Testis (tissue), 2 donors: ENCODE results near the gene RAD50.

Experiments used
- POLR2A ChIP-seq: fragments of 450-650 bp; IDR thresholded peaks from one replicate; pipeline ENCODE4 v1.6.1; 2017; ENCODE audit warnings: antibody characterized with exemption, mild to moderate bottlenecking, moderate library complexity
- TF ChIP-seq, protein P1 (sequence below), 3 experiments: fragments of 450-650 bp in 2 of 3; fragments of 200-600 bp in 1 of 3; sonication (generic) in 1 of 3; IDR thresholded peaks; one replicate each; pipeline ENCODE4 v1.5.1; 2016 to 2019; ENCODE audit warnings: antibody characterized with exemption in 3 of 3, mild to moderate bottlenecking in 2 of 3, moderate library complexity in 1 of 3

DNA sequence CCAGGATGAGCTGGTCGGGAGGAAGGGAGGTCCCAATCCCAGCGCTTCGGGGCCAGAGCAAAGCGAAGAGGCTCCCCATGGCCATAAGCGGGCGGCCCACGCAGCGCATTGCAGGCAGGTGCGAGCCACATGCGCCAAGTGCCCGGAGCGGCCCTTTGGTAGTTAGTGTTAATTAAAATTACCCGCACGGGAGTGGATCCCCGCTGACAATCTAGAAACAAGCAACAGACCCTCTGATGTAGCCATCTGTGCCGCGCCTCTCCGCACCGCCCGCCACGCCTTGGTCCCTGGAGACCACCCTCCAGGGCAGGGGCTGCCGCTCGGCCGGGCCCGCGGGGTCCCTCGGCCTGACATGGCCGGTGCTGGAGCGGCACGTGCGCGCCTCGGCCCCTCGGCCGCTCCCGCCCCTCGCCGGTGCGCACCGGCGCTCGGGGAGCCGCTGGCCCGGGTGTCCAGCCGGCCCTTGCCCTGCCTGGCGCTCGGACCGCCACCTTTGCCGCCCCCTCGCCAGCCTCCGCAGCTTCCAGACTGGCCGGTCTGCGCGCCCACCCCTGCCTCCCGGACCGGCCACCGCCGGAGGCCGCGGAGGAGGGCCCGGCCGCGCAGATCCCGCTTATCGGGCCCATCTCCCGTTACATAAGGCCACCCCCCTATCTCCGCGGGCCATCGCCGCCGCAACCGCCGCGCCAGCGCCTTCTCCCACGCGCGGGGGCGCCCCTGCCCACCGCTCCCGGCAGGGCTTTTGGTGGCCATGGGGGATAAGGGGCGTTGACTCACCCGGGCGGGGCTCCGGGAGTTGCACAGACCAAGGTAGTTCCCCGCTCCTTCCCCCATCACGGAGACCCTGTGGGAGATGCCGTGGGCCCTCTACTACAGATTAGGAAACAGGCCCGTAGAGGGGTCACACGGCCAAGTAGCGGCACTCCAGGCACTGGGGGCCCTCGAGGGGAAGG lies 99.3 kb downstream of the RAD50 start:
- TF ChIP-seq, protein P1, sequence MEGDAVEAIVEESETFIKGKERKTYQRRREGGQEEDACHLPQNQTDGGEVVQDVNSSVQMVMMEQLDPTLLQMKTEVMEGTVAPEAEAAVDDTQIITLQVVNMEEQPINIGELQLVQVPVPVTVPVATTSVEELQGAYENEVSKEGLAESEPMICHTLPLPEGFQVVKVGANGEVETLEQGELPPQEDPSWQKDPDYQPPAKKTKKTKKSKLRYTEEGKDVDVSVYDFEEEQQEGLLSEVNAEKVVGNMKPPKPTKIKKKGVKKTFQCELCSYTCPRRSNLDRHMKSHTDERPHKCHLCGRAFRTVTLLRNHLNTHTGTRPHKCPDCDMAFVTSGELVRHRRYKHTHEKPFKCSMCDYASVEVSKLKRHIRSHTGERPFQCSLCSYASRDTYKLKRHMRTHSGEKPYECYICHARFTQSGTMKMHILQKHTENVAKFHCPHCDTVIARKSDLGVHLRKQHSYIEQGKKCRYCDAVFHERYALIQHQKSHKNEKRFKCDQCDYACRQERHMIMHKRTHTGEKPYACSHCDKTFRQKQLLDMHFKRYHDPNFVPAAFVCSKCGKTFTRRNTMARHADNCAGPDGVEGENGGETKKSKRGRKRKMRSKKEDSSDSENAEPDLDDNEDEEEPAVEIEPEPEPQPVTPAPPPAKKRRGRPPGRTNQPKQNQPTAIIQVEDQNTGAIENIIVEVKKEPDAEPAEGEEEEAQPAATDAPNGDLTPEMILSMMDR (IDR thresholded peaks at IDR 0.05) = no peak
- no peak for TF ChIP-seq POLR2A
